NT2/D1 (cell line): ENCODE results near the gene POLR2J2.
"Not testable (repeated sequence)": the region's sequence is repeated elsewhere in the genome, so short reads cannot be mapped to it uniquely, and the experiment has no call there.

Experiments used
- YY1 ChIP-seq: IDR thresholded peaks from 2 replicates; pipeline ENCODE4 v1.6.1; 2011; ENCODE audit not compliant: insufficient read length, insufficient read depth
- ZNF274 ChIP-seq: IDR thresholded peaks from 2 replicates; pipeline ENCODE4 v1.6.1; 2011; ENCODE audit warnings: mild to moderate bottlenecking, low read depth, low read length

DNA sequence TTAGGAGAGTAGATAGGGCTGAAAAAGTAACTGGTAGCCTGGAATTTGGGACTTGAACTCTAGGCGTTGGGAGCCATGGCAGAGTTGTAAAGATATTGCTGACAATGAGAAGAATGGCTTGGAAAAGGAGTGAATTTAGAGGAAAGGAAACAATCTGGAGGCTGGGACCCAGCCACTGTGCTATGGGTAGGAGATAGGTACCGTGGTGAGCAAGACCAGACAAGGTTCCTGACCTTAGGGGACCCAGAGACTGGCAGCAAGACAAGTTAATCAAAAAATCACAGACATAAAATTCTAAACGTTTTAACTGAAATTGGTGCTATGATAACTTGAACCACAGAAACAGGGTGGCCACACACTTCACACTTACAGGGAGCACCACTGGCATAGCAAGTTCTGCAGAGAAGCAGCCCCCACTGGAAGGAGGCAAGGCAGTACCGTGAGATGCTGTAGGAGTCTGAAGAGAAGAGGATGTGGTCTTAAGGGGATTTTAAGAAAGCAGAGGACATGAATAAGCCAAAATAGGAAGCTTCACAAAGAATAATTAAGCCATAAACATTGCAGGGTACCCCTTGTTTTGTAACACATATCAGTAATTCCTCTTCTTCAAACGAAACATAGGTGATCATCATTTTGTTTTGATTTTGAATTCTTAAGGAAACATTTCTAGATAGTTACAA lies 41.7 kb upstream of the POLR2J2 start:
- TF ChIP-seq ZNF274, YY1: not testable (repeated sequence)
